H9 (cell line): ENCODE data around the gene GARNL3. TPM values are rescaled to one million over a fixed set of nuclear protein-coding genes. Genes with fewer than 3 reads are reported as not detected.

ENCODE experiments used
- DNase-seq: peaks from one replicate; pipeline ENCODE4 v3.0.0-alpha.2; 2017
- H2AFZ ChIP-seq: one replicate; pipeline ENCODE4 v1.6.1; 2013; ENCODE audit warnings: mild to moderate bottlenecking, low read length, control low read depth, moderate library complexity
- H2AK5ac ChIP-seq: 2 replicates; pipeline ENCODE4 v1.6.1; 2013; ENCODE audit warnings: low read length, control low read depth, mixed read lengths; ENCODE audit not compliant: insufficient read length
- H2BK120ac ChIP-seq: one replicate; pipeline ENCODE4 v1.6.1; 2013; ENCODE audit warnings: low read depth, mild to moderate bottlenecking, low read length, control low read depth, inconsistent platforms; ENCODE audit not compliant: poor library complexity, severe bottlenecking
- H2BK12ac ChIP-seq: 2 replicates; pipeline ENCODE4 v1.6.1; 2013; ENCODE audit warnings: low read length, control low read depth, mixed read lengths, low read depth; ENCODE audit not compliant: insufficient read length
- H2BK15ac ChIP-seq: 2 replicates; pipeline ENCODE4 v1.6.1; 2013; ENCODE audit warnings: low read depth, low read length, control low read depth
- H2BK20ac ChIP-seq: one replicate; pipeline ENCODE4 v1.6.1; 2013; ENCODE audit warnings: low read depth, mild to moderate bottlenecking, low read length, control low read depth, inconsistent platforms; ENCODE audit not compliant: poor library complexity, severe bottlenecking
- H2BK5ac ChIP-seq: 2 replicates; pipeline ENCODE4 v1.6.1; 2013; ENCODE audit warnings: low read length, control low read depth, mixed read lengths; ENCODE audit not compliant: insufficient read length
- H3K14ac ChIP-seq: 2 replicates; pipeline ENCODE4 v1.6.1; 2013; ENCODE audit warnings: low read length, control low read depth; ENCODE audit not compliant: insufficient read depth
- H3K18ac ChIP-seq: 2 replicates; pipeline ENCODE4 v1.6.1; 2013; ENCODE audit warnings: low read depth, mild to moderate bottlenecking, mixed read lengths, low read length, control low read depth; ENCODE audit not compliant: insufficient read length
- H3K23ac ChIP-seq: 2 replicates; pipeline ENCODE4 v1.6.1; 2013; ENCODE audit warnings: low read length, control low read depth, mixed read lengths, low read depth; ENCODE audit not compliant: insufficient read length
- H3K23me2 ChIP-seq: 2 replicates; pipeline ENCODE4 v1.6.1; 2013; ENCODE audit warnings: low read depth, mild to moderate bottlenecking, mixed read lengths, low read length, control low read depth; ENCODE audit not compliant: insufficient read length, poor library complexity, severe bottlenecking
- H3K27ac ChIP-seq: 2 replicates; pipeline ENCODE4 v1.5.1; 2013; ENCODE audit warnings: low read length, control low read depth, mixed read lengths, low read depth; ENCODE audit not compliant: insufficient read length
- H3K27me3 ChIP-seq: 2 replicates; pipeline ENCODE4 v1.6.1; 2013; ENCODE audit warnings: low read length, control low read depth, inconsistent platforms; ENCODE audit not compliant: insufficient read depth
- H3K4ac ChIP-seq: 2 replicates; pipeline ENCODE4 v1.6.1; 2013; ENCODE audit warnings: low read depth, mild to moderate bottlenecking, control low read depth, inconsistent platforms, low read length, moderate library complexity
- H3K4me1 ChIP-seq: 2 replicates; pipeline ENCODE4 v1.6.1; 2013; ENCODE audit warnings: low read length, control low read depth, inconsistent platforms; ENCODE audit not compliant: insufficient read depth
- H3K4me2 ChIP-seq: 2 replicates; pipeline ENCODE4 v1.6.1; 2013; ENCODE audit warnings: low read length, control low read depth, mixed read lengths; ENCODE audit not compliant: insufficient read length, insufficient read depth
- H3K56ac ChIP-seq: 2 replicates; pipeline ENCODE4 v1.6.1; 2013; ENCODE audit warnings: low read depth, mild to moderate bottlenecking, mixed read lengths, low read length, control low read depth; ENCODE audit not compliant: insufficient read length
- H3K79me1 ChIP-seq: 2 replicates; pipeline ENCODE4 v1.6.1; 2013; ENCODE audit warnings: low read depth, mild to moderate bottlenecking, moderate library complexity, low read length, control low read depth, inconsistent platforms; ENCODE audit not compliant: insufficient read depth, poor library complexity, severe bottlenecking
- H3K79me2 ChIP-seq: 2 replicates; pipeline ENCODE4 v1.6.1; 2013; ENCODE audit warnings: low read length, control low read depth, inconsistent platforms; ENCODE audit not compliant: insufficient read depth
- H3K9ac ChIP-seq: 2 replicates; pipeline ENCODE4 v1.6.1; 2013; ENCODE audit warnings: low read length, control low read depth, mixed read lengths; ENCODE audit not compliant: insufficient read length; ENCODE audit errors: extremely low read depth
- H3K9me3 ChIP-seq: one replicate; pipeline ENCODE4 v1.6.1; 2013; ENCODE audit warnings: low read depth, low read length, inconsistent platforms; ENCODE audit not compliant: control insufficient read depth
- H3T11ph ChIP-seq: one replicate; pipeline ENCODE4 v1.6.1; 2013; ENCODE audit warnings: mild to moderate bottlenecking, low read length, control low read depth, inconsistent platforms
- H4K20me1 ChIP-seq: one replicate; pipeline ENCODE4 v1.6.1; 2013; ENCODE audit not compliant: control insufficient read depth, insufficient read length, insufficient read depth
- H4K5ac ChIP-seq: 2 replicates; pipeline ENCODE4 v1.6.1; 2013; ENCODE audit warnings: low read depth, mild to moderate bottlenecking, mixed read lengths, low read length, control low read depth; ENCODE audit not compliant: insufficient read length
- H4K8ac ChIP-seq: replicated peaks from 2 replicates; pipeline ENCODE4 v1.6.1; 2013; ENCODE audit warnings: low read length, control low read depth, mixed read lengths, low read depth; ENCODE audit not compliant: insufficient read length
- H4K91ac ChIP-seq: 2 replicates; pipeline ENCODE4 v1.6.1; 2013; ENCODE audit warnings: low read depth, mild to moderate bottlenecking, moderate library complexity, mixed read lengths, low read length, control low read depth; ENCODE audit not compliant: insufficient read length
- H3K27ac Mint-ChIP-seq, 3 experiments: 2 replicates in 2 of 3; 3 replicates in 1 of 3; pipeline ENCODE4 v1.8.0; 2020 to 2021; ENCODE audit warnings: mixed read lengths in 3 of 3, mild to moderate bottlenecking in 1 of 3, moderate library complexity in 1 of 3
- H3K27me3 Mint-ChIP-seq: 2 replicates; pipeline ENCODE4 v1.8.0; 2021; ENCODE audit warnings: low read depth, mild to moderate bottlenecking, moderate library complexity, mixed read lengths
- H3K36me3 Mint-ChIP-seq, 3 experiments: 2 replicates in 2 of 3; 3 replicates in 1 of 3; pipeline ENCODE4 v1.8.0; 2020 to 2021; ENCODE audit warnings: low read depth in 3 of 3, mixed read lengths in 3 of 3; ENCODE audit not compliant: insufficient read depth in 1 of 3
- H3K4me1 Mint-ChIP-seq, 2 experiments: 2 replicates each; pipeline ENCODE4 v1.8.0; 2020; ENCODE audit warnings: mixed read lengths in 2 of 2
- H3K4me3 Mint-ChIP-seq, 2 experiments: 2 replicates in 1 of 2; 3 replicates in 1 of 2; pipeline ENCODE4 v1.8.0; 2020 to 2021; ENCODE audit warnings: mild to moderate bottlenecking in 2 of 2, mixed read lengths in 2 of 2, moderate library complexity in 1 of 2
- H3K9me3 Mint-ChIP-seq, 2 experiments: 2 replicates in 1 of 2; 3 replicates in 1 of 2; pipeline ENCODE4 v1.8.0; 2020; ENCODE audit warnings: mild to moderate bottlenecking in 2 of 2, mixed read lengths in 2 of 2, moderate library complexity in 1 of 2
- WGBS: extraction: QIAGEN DNeasy Blood & Tissue Kit; methylation state at CpG from one replicate; pipeline ENCODE4 v1.1.7; 2013; ENCODE audit warnings: missing lambda C conversion rate, low lambda C conversion rate, mixed read lengths; ENCODE audit not compliant: insufficient read length; ENCODE audit errors: extremely low coverage; 5-methylcytosine and 5-hydroxymethylcytosine counted together
- total RNA-seq: library from RNA; stranded (reverse); gene quantifications from 2 replicates; pipeline ENCODE4 v1.2.1, GENCODE V29; 2021
- TF ChIP-seq, protein P1 (sequence below): fragments of 200-600 bp; sonication (generic); conservative IDR thresholded peaks from 3 replicates; pipeline ENCODE4 v1.8.0; 2021; ENCODE audit warnings: antibody characterized with exemption, mild to moderate bottlenecking

The GARNL3 gene
- total RNA-seq, 1 experiment from 2014 or later: 8.7 TPM

DNA sequence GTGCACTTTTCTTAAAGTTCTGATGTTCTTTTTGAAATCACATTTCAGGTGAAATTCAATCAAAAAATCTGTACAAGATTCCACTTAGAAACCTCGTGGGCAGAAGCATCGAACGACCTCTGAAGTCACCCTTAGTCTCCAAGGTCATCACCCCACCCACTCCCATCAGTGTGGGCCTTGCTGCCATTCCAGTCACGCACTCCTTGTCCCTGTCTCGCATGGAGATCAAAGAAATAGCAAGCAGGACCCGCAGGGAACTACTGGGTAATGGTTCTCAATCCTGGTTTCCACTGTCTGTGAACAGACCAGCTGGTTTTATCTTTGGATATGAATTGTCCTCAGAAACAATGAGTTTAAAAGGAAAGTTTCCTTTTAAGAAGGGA lies 124.3 kb downstream of the GARNL3 start:
- Histone ChIP-seq H4K91ac (no peak overlapping the region), H3K14ac (no peak overlapping the region), H3K27me3 (0 out of 2 replicates have a peak, but pooled peaks cover 1% of the 10 kb centered on the region), H3K9ac (no peak overlapping the region), H3K27ac (no peak overlapping the region), H4K8ac (no peak overlapping the region), H2AFZ (no peak overlapping the region), H2AK5ac (no peak overlapping the region), H3K23me2 (no peaks in the 10 kb centered on the region), H3K4me1 (no peaks in the 10 kb centered on the region; the same call in 1 of the 2 replicates), H3K18ac (no peak overlapping the region), H2BK5ac (no peak overlapping the region), H2BK120ac (no peak overlapping the region), H3T11ph (no peak overlapping the region), H3K4me2 (no peak overlapping the region), H3K9me3 (no peaks in the 10 kb centered on the region), H4K20me1 (no peaks in the 10 kb centered on the region), H2BK12ac (no peak overlapping the region), H3K23ac (no peak overlapping the region), H2BK20ac (no peak overlapping the region), H3K79me2 (no peaks in the 10 kb centered on the region), H4K5ac (no peak overlapping the region), H3K79me1 (no peaks in the 10 kb centered on the region), H3K56ac (no peak overlapping the region), H3K4ac (no peak overlapping the region), H2BK15ac (no peak overlapping the region)
- Mint-ChIP-seq H3K9me3 (no peaks in the 10 kb centered on the region), H3K36me3 (no peaks in the 10 kb centered on the region), H3K4me1 (peaks cover 17 to 31% of the 10 kb centered on the region in 2 experiments), H3K27me3 (peaks cover 13% of the 10 kb centered on the region; the same call in 1 of the 2 replicates), H3K4me3 (no peak overlapping the region), H3K27ac (no peak overlapping the region)
- TF ChIP-seq, protein P1, sequence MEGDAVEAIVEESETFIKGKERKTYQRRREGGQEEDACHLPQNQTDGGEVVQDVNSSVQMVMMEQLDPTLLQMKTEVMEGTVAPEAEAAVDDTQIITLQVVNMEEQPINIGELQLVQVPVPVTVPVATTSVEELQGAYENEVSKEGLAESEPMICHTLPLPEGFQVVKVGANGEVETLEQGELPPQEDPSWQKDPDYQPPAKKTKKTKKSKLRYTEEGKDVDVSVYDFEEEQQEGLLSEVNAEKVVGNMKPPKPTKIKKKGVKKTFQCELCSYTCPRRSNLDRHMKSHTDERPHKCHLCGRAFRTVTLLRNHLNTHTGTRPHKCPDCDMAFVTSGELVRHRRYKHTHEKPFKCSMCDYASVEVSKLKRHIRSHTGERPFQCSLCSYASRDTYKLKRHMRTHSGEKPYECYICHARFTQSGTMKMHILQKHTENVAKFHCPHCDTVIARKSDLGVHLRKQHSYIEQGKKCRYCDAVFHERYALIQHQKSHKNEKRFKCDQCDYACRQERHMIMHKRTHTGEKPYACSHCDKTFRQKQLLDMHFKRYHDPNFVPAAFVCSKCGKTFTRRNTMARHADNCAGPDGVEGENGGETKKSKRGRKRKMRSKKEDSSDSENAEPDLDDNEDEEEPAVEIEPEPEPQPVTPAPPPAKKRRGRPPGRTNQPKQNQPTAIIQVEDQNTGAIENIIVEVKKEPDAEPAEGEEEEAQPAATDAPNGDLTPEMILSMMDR: no peak
- DNase-seq: no peak
- no CpG with 5 or more reads among the region's 6 CpGs for WGBS
